T-helper 1 cell (primary cell): Measurements from ENCODE around the gene CAPNS2.

Experiments
- DNase-seq, 5 donors: peaks; one replicate each; pipeline ENCODE4 v3.0.0-alpha.2; 2012 to 2020
- total RNA-seq, 4 donors: gene quantifications; one replicate each; lab custom pipeline; 2026; lab: John Stamatoyannopoulos, UW

CAPNS2 gene
- total RNA-seq = 0 reads per million in 4 donors

GRCh38 chr16:55566432-55567175 lies at the start of gene CAPNS2:
Gene CAPNS2, plus strand, starts transcription at chr16:55566684. Its CDS starts 73 bp downstream, at chr16:55566757.
- no peak for DNase-seq

DNA sequence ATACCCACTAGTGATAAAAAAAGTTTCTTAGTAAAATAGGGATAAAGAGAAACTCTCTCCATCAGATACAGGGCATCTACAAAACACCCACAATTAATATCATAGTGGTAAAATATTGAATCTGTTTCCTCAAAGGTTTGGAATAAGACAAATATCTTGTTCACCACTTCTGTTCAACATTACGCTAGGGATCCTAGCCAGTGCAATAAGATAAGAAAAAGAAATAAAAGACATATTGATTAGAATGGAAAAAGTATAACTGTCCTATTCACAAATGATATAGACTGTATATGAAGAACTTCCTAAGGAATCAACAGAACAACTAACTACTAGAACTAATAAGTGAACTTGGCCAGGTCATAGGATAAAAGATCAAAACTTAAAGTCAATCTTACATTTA lies 44.7 kb upstream of the CAPNS2 start:
- no peak for DNase-seq

DNA sequence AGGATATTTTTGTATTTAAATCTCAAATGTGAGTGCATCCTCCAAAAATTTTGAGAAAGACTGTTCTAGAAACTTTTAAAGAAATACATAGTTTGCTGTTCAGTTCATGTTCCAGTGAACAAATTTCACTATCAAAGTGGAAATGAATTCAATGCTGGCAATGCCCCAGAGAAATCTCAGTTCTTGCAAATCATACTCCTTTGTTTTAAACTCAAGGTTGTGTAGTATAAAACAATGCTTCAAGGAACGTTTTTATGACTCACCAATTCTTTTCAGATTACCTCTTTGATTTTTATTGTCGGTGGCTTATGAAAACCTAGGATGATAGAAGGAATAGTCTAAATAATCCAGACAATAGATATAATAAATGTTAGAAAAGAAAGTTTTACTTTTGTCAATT lies 40.0 kb upstream of the CAPNS2 start:
- DNase-seq = no peak

DNA sequence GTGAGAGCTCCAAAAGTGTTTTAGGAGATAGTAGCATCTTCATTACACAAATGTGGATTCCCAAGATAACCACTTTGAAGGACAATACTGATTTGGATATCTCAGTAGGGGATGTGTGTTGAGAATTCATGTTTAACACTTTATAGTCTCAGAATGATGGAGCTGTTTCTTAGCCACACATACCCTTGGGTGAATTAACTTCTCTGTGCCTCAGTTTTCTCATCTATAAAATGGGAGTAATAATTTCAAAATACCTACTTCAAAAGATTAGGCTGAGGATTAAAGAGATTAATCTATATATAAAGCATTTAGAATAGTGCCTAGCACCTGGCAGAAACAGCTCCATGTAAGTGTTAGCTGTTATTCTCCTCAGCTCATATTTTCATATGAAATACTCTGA lies 38.6 kb upstream of the CAPNS2 start:
- no peak for DNase-seq

DNA sequence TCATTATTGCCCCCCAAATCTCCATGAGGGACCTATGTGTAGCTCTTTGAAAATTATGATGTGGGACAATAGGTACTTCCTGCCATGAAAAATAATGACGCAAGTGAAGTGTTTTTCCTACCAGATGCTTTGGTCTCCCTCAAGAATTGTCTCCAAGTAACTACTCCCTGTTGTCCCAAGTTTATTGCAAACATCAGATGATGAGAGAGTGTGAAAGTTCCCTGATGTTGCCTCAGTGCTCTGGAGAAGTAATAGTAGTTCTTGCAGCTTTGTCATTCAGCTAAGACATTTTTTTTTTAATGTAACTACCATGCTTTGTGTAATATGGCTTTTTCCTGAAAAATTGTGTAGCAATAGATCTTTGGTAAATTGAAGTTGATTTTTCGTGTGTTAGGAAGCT lies 37.5 kb upstream of the CAPNS2 start:
- no peak for DNase-seq

GRCh38 chr16:55530316-55530856 lies 36.1 kb upstream of the CAPNS2 start:
- DNase-seq = no peak

- no peak for DNase-seq
These were observed 34.3 kb upstream of the CAPNS2 start for GRCh38 chr16:55532227-55532626.

GRCh38 chr16:55534756-55535155 lies 31.7 kb upstream of the CAPNS2 start:
- DNase-seq = no peak

- DNase-seq = no peak
These were observed 27.4 kb upstream of the CAPNS2 start for GRCh38 chr16:55539049-55539448.

DNA sequence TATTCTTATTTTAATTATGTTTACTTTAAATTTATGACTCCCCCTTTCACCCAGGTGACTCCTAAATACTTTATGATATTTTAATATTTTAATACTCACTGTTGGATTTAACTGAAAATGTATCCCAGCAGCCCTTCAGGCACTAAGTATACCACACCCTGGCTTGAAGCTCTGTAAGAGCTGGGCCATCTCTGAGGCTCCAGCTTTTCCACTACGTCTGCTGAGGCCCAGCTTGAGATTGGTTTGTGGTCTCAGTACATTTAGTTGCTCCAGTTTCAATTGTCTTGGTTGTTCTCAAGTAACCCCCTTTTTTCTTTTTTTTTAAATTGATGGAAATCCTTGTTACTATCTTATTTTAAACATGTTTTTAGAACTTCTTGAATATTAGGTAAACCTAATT lies 27.0 kb upstream of the CAPNS2 start:
- no peak for DNase-seq

DNA sequence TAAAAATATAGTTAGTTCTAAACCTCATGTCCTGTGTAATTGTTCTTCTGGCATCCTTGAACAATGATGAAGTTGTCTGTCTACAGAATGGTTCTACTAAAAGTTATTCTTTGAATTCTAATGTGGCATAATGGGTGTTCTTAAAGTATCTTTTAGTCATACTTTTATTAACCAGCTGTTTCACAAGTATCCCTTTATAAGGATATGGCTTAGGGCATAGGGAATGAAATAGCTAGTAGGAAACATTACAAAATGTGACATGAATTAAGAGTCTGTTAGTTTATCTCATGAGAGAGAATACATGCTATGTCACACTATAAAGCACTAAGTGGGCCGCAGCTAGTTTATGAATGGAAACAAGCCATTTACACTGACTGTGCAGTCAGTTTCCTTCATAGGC lies 26.3 kb upstream of the CAPNS2 start:
- DNase-seq = no peak

DNA sequence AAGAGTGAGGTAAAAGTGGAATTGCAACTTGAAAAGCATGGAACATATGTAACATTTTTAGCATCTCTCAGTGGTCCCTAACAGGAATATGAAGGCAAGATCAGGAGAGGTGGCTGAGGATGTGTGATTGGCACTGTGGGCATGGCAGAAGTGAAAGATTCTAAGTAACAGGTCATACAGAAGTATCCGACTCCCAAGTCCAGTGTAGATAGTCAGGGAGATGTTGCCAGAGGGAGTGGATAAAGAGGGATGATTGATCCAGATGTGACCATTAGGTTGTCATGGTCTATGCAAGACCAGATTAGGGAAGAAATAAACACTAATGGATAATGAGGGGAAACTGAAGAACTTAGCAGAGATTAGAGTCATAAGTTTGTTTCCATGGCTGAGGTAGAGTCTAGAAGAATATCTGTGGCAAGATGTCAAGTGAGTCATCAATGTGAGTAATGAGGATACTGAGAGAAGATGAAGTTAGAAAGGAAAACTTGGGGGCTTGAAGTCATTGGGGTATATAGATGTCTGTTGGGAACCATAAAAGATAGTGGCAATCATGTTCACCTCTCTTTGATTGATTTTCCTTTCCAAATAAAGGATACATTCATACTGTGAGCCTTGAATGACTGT lies 23.9 kb upstream of the CAPNS2 start:
- no peak for DNase-seq

DNA sequence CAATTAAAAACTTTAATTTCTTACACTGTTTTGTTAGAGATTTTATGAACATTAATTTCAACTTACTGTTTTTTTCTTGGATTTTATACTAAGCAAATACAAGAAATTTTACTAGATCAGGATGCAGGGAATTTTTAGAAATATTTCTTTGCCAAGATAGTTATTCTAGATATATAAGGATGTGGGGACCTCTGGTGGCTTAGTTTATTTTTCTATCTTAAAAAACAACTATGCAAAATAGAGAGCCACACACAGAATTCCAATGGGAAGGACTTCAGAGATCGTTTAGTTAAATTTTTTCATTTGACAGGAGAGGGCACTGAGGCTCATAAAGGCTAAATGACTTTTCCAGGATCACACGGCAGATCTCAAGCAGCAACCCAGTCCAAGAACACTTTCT lies 23.0 kb upstream of the CAPNS2 start:
- no peak for DNase-seq

GRCh38 chr16:55552621-55553020 lies 13.9 kb upstream of the CAPNS2 start:
- no peak for DNase-seq

GRCh38 chr16:55555436-55555835 lies 11.0 kb upstream of the CAPNS2 start:
- DNase-seq = no peak

DNA sequence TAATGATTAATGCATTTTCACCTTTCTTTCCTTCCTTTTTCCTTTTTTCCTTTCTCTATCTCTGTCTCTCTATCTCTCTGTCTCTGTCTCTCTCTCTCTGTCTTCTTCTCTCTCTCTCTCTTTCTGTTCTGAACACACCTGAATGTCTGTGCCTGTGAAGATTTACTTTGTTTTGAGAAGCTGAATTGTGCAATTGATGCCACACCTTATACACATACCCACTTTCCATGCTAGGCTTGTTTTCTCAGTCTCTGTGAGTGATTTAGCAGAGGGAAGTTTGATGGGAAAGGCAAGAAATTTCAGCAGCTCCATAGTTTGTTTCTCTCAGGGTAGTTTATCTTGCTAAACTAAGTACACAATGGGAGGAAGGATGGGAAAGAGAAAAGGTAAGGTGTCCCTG lies 9.3 kb upstream of the CAPNS2 start:
- DNase-seq = no peak

- no peak for DNase-seq
These were observed 7.3 kb upstream of the CAPNS2 start for GRCh38 chr16:55559233-55559632.

- no peak for DNase-seq
These were observed 6.5 kb upstream of the CAPNS2 start for GRCh38 chr16:55559933-55560516.

- DNase-seq = no peak
These were observed 5.1 kb upstream of the CAPNS2 start for GRCh38 chr16:55561319-55561848.

- no peak for DNase-seq
These were observed 3.5 kb upstream of the CAPNS2 start for GRCh38 chr16:55562936-55563335.

DNA sequence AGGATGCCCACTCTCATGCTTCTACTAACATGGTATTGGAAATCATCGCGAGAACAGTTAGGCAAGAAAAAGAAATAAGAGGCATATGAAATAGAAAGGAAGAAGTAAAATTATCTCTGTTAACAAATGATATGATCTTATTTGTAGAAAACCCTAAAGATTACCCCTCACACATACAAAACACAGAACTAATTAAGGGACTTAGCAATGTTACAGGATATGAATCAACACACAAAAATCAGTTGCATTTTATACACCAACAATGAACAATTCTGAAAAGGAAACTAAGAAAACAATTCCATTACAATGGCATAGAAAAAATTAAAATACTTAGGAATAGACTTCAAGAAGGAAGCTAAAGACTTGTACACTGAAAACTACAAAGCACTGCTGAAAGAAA lies 2.7 kb upstream of the CAPNS2 start:
- DNase-seq = no peak

GRCh38 chr16:55565086-55565485 lies 1.4 kb upstream of the CAPNS2 start:
- no peak for DNase-seq

- no peak for DNase-seq
These were observed 898 bp downstream of the CAPNS2 start for GRCh38 chr16:55567382-55567781.

DNA sequence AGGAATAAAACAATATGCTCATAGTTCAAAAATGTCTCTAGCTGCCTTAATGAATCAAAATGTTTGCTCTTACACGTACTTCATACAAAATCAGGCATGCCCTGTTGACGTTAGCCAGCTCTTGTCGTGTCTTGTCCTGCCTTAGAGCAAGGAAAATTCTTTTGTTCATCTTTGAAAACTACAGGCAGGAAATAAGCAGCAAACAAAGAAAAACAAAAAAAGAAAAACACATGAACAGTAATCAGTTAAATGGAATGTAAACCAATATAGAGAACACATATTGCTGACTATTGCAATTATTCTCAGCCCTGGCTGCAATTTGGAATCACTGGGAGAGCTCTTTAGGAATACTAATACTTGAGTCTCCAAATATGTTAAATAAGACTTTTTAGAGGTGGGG lies 1.7 kb downstream of the CAPNS2 start:
- DNase-seq = no peak
